Activated naive CD4-positive, alpha-beta T cell treated with anti-CD3 and anti-CD28 coated beads for 36 hours (primary cell): ENCODE data around the gene NDRG2. TPM values are rescaled to one million over a fixed set of nuclear protein-coding genes. Genes with fewer than 3 reads are reported as not detected.

ENCODE experiments used
- CTCF ChIA-PET: fragments of 350-600 bp; sonication (Branson Sonifier 250); formaldehyde crosslinking; loops from one replicate; lab custom pipeline; 2021; ENCODE audit warnings: antibody characterized with exemption; lab: Charles Lee
- DNase-seq: peaks from one replicate; pipeline ENCODE4 v3.0.0-alpha.2; 2020
- H3K27ac Mint-ChIP-seq: one replicate; pipeline ENCODE4 v1.8.0; 2021; ENCODE audit warnings: mild to moderate bottlenecking, mixed read lengths
- H3K27me3 Mint-ChIP-seq: one replicate; pipeline ENCODE4 v1.8.0; 2021; ENCODE audit warnings: low read depth, mixed read lengths
- H3K36me3 Mint-ChIP-seq: one replicate; pipeline ENCODE4 v1.8.0; 2021; ENCODE audit warnings: low read depth, mixed read lengths
- H3K4me1 Mint-ChIP-seq: one replicate; pipeline ENCODE4 v1.8.0; 2021; ENCODE audit warnings: low read depth, mixed read lengths
- H3K4me3 Mint-ChIP-seq: one replicate; pipeline ENCODE4 v1.8.0; 2021; ENCODE audit warnings: mild to moderate bottlenecking, moderate library complexity, mixed read lengths
- H3K9me3 Mint-ChIP-seq: one replicate; pipeline ENCODE4 v1.8.0; 2021; ENCODE audit warnings: mixed read lengths
- intact Hi-C: fragments of 100-400 bp; cut with micrococcal nuclease; formaldehyde crosslinking; loops from one replicate; pipeline ENCODE4 v1.15.1; 2023
- total RNA-seq, 2 experiments: library from RNA; stranded (reverse); gene quantifications; one replicate each; pipeline ENCODE4 v1.2.3, GENCODE V29; 2021

The NDRG2 gene
- total RNA-seq, 2 experiments from 2014 or later = 8.4 to 8.8 TPM

GRCh38 chr14:21029917-21030316 lies 5.1 kb upstream of the NDRG2 start, which contains the start of gene TPPP2:
Gene TPPP2, plus strand, starts transcription at chr14:21030217. Its CDS starts 365 bp downstream, at chr14:21030582.
- Mint-ChIP-seq H3K27ac (no peak within 1 kb of the TSS), H3K4me3 (no peak within 1 kb of the TSS), H3K4me1 (no peaks in the 10 kb centered on the region), H3K36me3 (no peaks in the 10 kb centered on the region), H3K9me3 (no peaks in the 10 kb centered on the region), H3K27me3 (no peaks in the 10 kb centered on the region)
- CTCF ChIA-PET = interaction anchor here (0.8 to 7.4 kb wide), 2 partner anchors 16 to 63 kb away, joined by 3 to 68 read pairs; no protein-coding TSS in a partner anchor
- DNase-seq = no peak
- intact Hi-C loops = no loop called here

DNA sequence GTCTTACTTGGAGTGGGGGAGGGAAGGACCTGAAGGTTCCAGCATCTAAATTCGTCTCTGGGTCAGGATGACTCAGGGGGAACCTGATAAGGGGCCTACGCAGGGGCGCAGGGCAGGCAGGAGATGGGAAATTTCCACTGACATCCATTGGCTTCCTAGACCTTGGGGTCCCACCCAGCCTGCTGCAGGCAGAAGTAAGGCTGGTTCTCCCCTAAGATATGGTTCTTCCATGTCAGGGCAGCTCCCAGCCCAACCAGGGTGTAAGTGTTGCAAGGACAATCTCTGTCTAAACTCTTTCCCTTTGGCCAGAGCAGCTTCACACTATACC lies 2.1 kb upstream of the NDRG2 start:
- DNase-seq = no peak
- Mint-ChIP-seq H3K27me3 (no peaks in the 10 kb centered on the region), H3K27ac (no peak overlapping the region), H3K9me3 (no peaks in the 10 kb centered on the region), H3K36me3 (no peaks in the 10 kb centered on the region), H3K4me1 (peaks cover 10% of the 10 kb centered on the region), H3K4me3 (no peak overlapping the region)
- CTCF ChIA-PET = interaction anchor here (1.0 to 2.3 kb wide), 5 partner anchors 12 to 78 kb away, joined by 3 to 7 read pairs (median 4); no protein-coding TSS in a partner anchor
- intact Hi-C loops = no loop called here

- Mint-ChIP-seq H3K27ac (no peak overlapping the region), H3K27me3 (no peaks in the 10 kb centered on the region), H3K4me3 (no peak overlapping the region), H3K36me3 (no peaks in the 10 kb centered on the region), H3K4me1 (peaks cover 10% of the 10 kb centered on the region), H3K9me3 (no peaks in the 10 kb centered on the region)
- CTCF ChIA-PET = interaction anchor here (1.0 to 2.3 kb wide), 6 partner anchors 12 to 79 kb away, joined by 3 to 7 read pairs (median 4); no protein-coding TSS in a partner anchor
- DNase-seq = no peak
- intact Hi-C loops = no loop called here
Measured at GRCh38 chr14:21026274-21026987, 1.6 kb upstream of the NDRG2 start.

GRCh38 chr14:21025371-21026273 lies 761 bp upstream of the NDRG2 start:
- Mint-ChIP-seq H3K4me1 (peaks cover 10% of the 10 kb centered on the region), H3K4me3 (peak overlapping the region; percentile 67), H3K27ac (no peak overlapping the region), H3K36me3 (no peaks in the 10 kb centered on the region), H3K27me3 (no peaks in the 10 kb centered on the region), H3K9me3 (no peaks in the 10 kb centered on the region)
- no peak for DNase-seq
- intact Hi-C loops = loop anchor here (1.0 kb wide), 2 partner anchors 36 to 79 kb away; partner anchors contain the start of gene METTL17
- CTCF ChIA-PET = interaction anchor here (1.0 to 1.7 kb wide), 4 partner anchors 11 to 77 kb away, joined by 3 to 7 read pairs (median 4); no protein-coding TSS in a partner anchor

DNA sequence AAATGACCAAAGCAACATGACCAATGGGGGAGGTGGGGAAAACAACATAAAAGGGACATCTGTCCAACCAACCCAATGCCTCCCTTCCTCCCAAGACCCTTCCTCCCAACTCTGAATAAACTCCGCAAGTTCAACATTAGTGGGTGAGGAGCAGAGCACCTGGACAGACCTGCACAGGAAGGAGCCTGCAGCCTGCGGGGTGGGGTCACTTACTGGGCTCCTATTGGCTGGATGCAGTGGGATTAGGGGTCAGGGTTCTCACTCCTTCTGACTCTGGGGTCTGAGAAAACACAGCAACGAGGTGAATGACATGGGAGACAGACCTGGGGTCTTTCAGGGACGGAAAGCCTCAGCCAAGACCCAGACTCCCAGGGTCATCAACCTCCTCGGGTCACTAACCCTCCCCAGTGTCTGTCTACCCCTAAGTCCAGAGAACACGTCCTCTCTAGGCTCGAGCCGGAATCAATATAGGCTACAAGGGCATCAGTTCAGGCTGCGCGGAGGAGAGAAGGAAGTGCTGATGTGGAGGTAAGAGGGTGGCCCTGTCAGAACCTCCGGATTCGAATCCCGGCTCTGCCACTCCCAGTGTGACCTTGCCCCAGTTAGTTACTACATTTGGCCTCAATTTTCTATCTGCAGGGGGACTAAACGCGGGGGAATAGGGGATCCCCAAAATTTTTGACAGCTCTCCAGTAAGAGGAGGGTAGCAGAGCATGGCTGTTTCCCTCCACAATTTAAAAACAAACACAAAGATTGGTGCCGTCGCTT lies 860 bp downstream of the NDRG2 start:
- Mint-ChIP-seq H3K27ac (no peak overlapping the region), H3K27me3 (no peaks in the 10 kb centered on the region), H3K36me3 (no peaks in the 10 kb centered on the region), H3K9me3 (no peaks in the 10 kb centered on the region), H3K4me1 (peaks cover 10% of the 10 kb centered on the region), H3K4me3 (peak overlapping the region; percentile 72)
- peak; percentile 37 for DNase-seq
- intact Hi-C loops = no loop called here
- CTCF ChIA-PET = interaction anchor here (1.0 to 2.2 kb wide), 5 partner anchors 9 to 80 kb away, joined by 4 to 21 read pairs (median 7); no protein-coding TSS in a partner anchor

GRCh38 chr14:21023174-21023573 lies 1.7 kb downstream of the NDRG2 start:
- Mint-ChIP-seq H3K4me3 (no peak overlapping the region), H3K27ac (no peak overlapping the region), H3K9me3 (no peaks in the 10 kb centered on the region), H3K27me3 (no peaks in the 10 kb centered on the region), H3K36me3 (no peaks in the 10 kb centered on the region), H3K4me1 (peaks cover 10% of the 10 kb centered on the region)
- DNase-seq = no peak
- CTCF ChIA-PET = interaction anchor here (0.9 to 2.2 kb wide), 4 partner anchors 8 to 73 kb away, joined by 3 to 21 read pairs (median 10); no protein-coding TSS in a partner anchor
- intact Hi-C loops = no loop called here

- no peaks in the 10 kb centered on the region for H3K36me3 Mint-ChIP-seq
- DNase-seq = no peak
Measured at GRCh38 chr14:21022686-21023085, 2.2 kb downstream of the NDRG2 start.

GRCh38 chr14:21020977-21021545 lies 3.8 kb downstream of the NDRG2 start:
- no peak for DNase-seq
- Mint-ChIP-seq H3K36me3 (no peaks in the 10 kb centered on the region), H3K27me3 (no peaks in the 10 kb centered on the region), H3K4me1 (peaks cover 10% of the 10 kb centered on the region), H3K4me3 (no peak overlapping the region), H3K27ac (no peak overlapping the region), H3K9me3 (no peaks in the 10 kb centered on the region)
- CTCF ChIA-PET = interaction anchor here (0.9 to 11.6 kb wide), 8 partner anchors 11 to 84 kb away, joined by 3 to 260 read pairs (median 3); partner anchors contain the start of gene TMEM253
- intact Hi-C loops = no loop called here

More at GRCh38 chr14:21022686-21023085, 2.2 kb downstream of the NDRG2 start:
- intact Hi-C loops = no loop called here
- Mint-ChIP-seq H3K9me3 (no peaks in the 10 kb centered on the region), H3K4me3 (no peak overlapping the region), H3K27ac (no peak overlapping the region), H3K4me1 (peaks cover 10% of the 10 kb centered on the region), H3K27me3 (no peaks in the 10 kb centered on the region)
- CTCF ChIA-PET = interaction anchor here (0.9 to 1.9 kb wide), 3 partner anchors 17 to 73 kb away, joined by 3 to 15 read pairs (median 4); no protein-coding TSS in a partner anchor

- CTCF ChIA-PET = interaction anchor here (0.9 to 11.6 kb wide), 5 partner anchors 16 to 86 kb away, joined by 3 to 260 read pairs (median 3); partner anchors contain the start of gene TMEM253
- Mint-ChIP-seq H3K36me3 (no peaks in the 10 kb centered on the region), H3K9me3 (no peaks in the 10 kb centered on the region), H3K4me3 (no peak overlapping the region), H3K27me3 (no peaks in the 10 kb centered on the region), H3K4me1 (peaks cover 10% of the 10 kb centered on the region), H3K27ac (no peak overlapping the region)
- intact Hi-C loops = no loop called here
- DNase-seq = no peak
Measured at GRCh38 chr14:21019366-21019765, 5.5 kb downstream of the NDRG2 start.

GRCh38 chr14:21018781-21019180 lies 6.1 kb downstream of the NDRG2 start:
- Mint-ChIP-seq H3K36me3 (no peaks in the 10 kb centered on the region), H3K27me3 (no peaks in the 10 kb centered on the region), H3K9me3 (no peaks in the 10 kb centered on the region), H3K4me3 (no peak overlapping the region), H3K4me1 (peaks cover 4% of the 10 kb centered on the region), H3K27ac (no peak overlapping the region)
- DNase-seq = no peak
- CTCF ChIA-PET = interaction anchor here (0.5 to 11.6 kb wide), 7 partner anchors 15 to 149 kb away, joined by 3 to 260 read pairs (median 3); partner anchors contain the start of genes SLC39A2 and TMEM253
- intact Hi-C loops = no loop called here

- H3K27ac Mint-ChIP-seq = no peak overlapping the region
- CTCF ChIA-PET = interaction anchor here (0.5 to 11.6 kb wide), 8 partner anchors 22 to 150 kb away, joined by 3 to 260 read pairs (median 7); partner anchors contain the start of genes SLC39A2 and TMEM253
- H3K4me3 Mint-ChIP-seq = no peak overlapping the region
- H3K4me1 Mint-ChIP-seq = peaks cover 3% of the 10 kb centered on the region
- no peaks in the 10 kb centered on the region for H3K9me3 Mint-ChIP-seq
- DNase-seq = no peak
- no peaks in the 10 kb centered on the region for H3K36me3 Mint-ChIP-seq
- no peaks in the 10 kb centered on the region for H3K27me3 Mint-ChIP-seq
- intact Hi-C loops = no loop called here
Measured at GRCh38 chr14:21018286-21018685, 6.6 kb downstream of the NDRG2 start.
